ENCODE measurements around the gene RPP25. TPM values are rescaled to one million over a fixed set of nuclear protein-coding genes. Genes with fewer than 3 reads are reported as not detected.

RPP25 gene
- total and polyA plus RNA-seq, 2 of the 13 experiments (the other 11 are each of a cell fraction or from before 2014, with no cell fraction given) = 0.05 to 0.11 TPM

- peak in 1 of 2 experiments; percentile 55; a peak in 1 of 4 replicates for TF ChIP-seq HMGXB4 (CRISPR knock-in tag; IDR thresholded peaks at IDR 0.05; ENCODE audit: borderline replicate concordance in 1 of 2, low read depth in 1 of 2)
- TF ChIP-seq, protein P1, sequence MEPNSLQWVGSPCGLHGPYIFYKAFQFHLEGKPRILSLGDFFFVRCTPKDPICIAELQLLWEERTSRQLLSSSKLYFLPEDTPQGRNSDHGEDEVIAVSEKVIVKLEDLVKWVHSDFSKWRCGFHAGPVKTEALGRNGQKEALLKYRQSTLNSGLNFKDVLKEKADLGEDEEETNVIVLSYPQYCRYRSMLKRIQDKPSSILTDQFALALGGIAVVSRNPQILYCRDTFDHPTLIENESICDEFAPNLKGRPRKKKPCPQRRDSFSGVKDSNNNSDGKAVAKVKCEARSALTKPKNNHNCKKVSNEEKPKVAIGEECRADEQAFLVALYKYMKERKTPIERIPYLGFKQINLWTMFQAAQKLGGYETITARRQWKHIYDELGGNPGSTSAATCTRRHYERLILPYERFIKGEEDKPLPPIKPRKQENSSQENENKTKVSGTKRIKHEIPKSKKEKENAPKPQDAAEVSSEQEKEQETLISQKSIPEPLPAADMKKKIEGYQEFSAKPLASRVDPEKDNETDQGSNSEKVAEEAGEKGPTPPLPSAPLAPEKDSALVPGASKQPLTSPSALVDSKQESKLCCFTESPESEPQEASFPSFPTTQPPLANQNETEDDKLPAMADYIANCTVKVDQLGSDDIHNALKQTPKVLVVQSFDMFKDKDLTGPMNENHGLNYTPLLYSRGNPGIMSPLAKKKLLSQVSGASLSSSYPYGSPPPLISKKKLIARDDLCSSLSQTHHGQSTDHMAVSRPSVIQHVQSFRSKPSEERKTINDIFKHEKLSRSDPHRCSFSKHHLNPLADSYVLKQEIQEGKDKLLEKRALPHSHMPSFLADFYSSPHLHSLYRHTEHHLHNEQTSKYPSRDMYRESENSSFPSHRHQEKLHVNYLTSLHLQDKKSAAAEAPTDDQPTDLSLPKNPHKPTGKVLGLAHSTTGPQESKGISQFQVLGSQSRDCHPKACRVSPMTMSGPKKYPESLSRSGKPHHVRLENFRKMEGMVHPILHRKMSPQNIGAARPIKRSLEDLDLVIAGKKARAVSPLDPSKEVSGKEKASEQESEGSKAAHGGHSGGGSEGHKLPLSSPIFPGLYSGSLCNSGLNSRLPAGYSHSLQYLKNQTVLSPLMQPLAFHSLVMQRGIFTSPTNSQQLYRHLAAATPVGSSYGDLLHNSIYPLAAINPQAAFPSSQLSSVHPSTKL (CRISPR knock-in tag; IDR thresholded peaks at IDR 0.05) = no peak
- TF ChIP-seq, protein P2, sequence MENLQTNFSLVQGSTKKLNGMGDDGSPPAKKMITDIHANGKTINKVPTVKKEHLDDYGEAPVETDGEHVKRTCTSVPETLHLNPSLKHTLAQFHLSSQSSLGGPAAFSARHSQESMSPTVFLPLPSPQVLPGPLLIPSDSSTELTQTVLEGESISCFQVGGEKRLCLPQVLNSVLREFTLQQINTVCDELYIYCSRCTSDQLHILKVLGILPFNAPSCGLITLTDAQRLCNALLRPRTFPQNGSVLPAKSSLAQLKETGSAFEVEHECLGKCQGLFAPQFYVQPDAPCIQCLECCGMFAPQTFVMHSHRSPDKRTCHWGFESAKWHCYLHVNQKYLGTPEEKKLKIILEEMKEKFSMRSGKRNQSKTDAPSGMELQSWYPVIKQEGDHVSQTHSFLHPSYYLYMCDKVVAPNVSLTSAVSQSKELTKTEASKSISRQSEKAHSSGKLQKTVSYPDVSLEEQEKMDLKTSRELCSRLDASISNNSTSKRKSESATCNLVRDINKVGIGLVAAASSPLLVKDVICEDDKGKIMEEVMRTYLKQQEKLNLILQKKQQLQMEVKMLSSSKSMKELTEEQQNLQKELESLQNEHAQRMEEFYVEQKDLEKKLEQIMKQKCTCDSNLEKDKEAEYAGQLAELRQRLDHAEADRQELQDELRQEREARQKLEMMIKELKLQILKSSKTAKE (CRISPR knock-in tag; IDR thresholded peaks at IDR 0.05; ENCODE audit: borderline replicate concordance) = 0 out of 2 replicates have a peak, but pooled peaks have one; percentile 22
- no peak for TF ChIP-seq ZSCAN5A (CRISPR knock-in tag; IDR thresholded peaks at IDR 0.05; ENCODE audit: borderline replicate concordance)
- 0 out of 2 replicates have a peak, but pooled peaks have one; percentile 25 for TF ChIP-seq KMT2B (CRISPR knock-in tag; IDR thresholded peaks at IDR 0.05)
- TF ChIP-seq KAT8 (CRISPR knock-in tag; IDR thresholded peaks at IDR 0.05) = peak; percentile 34; the same call in 1 of the 2 replicates
- TF ChIP-seq, protein P3, sequence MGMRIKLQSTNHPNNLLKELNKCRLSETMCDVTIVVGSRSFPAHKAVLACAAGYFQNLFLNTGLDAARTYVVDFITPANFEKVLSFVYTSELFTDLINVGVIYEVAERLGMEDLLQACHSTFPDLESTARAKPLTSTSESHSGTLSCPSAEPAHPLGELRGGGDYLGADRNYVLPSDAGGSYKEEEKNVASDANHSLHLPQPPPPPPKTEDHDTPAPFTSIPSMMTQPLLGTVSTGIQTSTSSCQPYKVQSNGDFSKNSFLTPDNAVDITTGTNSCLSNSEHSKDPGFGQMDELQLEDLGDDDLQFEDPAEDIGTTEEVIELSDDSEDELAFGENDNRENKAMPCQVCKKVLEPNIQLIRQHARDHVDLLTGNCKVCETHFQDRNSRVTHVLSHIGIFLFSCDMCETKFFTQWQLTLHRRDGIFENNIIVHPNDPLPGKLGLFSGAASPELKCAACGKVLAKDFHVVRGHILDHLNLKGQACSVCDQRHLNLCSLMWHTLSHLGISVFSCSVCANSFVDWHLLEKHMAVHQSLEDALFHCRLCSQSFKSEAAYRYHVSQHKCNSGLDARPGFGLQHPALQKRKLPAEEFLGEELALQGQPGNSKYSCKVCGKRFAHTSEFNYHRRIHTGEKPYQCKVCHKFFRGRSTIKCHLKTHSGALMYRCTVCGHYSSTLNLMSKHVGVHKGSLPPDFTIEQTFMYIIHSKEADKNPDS (CRISPR knock-in tag; IDR thresholded peaks at IDR 0.05) = no peak
- TF ChIP-seq ZNF800 (CRISPR knock-in tag; IDR thresholded peaks at IDR 0.05) = no peak
Observed at GRCh38 chr15:74950078-74950908, 6.3 kb downstream of the RPP25 start (continued).

All from HepG2 (cell line).